GM13977 (cell line): ENCODE data around the gene HOXD12.

ENCODE experiments used
- DNase-seq: peaks from one replicate; pipeline ENCODE4 v3.0.0; 2012; ENCODE audit warnings: low spot score
- in situ Hi-C: fragments of 300-500 bp; cut with MboI; formaldehyde crosslinking; loops from one replicate; pipeline ENCODE4 v1.12.0; 2022; ENCODE audit warnings: low sequenced_read_pairs, low pct_unique_long_range_greater_than_20kb, mixed read lengths, inconsistent platforms; ENCODE audit not compliant: unreplicated experiment
- TF ChIP-seq, protein P1 (sequence below): IDR thresholded peaks from 2 replicates; pipeline ENCODE4 v1.5.1; 2012; ENCODE audit warnings: mild to moderate bottlenecking, control low read depth; ENCODE audit not compliant: insufficient read depth; ENCODE audit errors: extremely low read depth, missing control alignments

Gene HOXD12

DNA sequence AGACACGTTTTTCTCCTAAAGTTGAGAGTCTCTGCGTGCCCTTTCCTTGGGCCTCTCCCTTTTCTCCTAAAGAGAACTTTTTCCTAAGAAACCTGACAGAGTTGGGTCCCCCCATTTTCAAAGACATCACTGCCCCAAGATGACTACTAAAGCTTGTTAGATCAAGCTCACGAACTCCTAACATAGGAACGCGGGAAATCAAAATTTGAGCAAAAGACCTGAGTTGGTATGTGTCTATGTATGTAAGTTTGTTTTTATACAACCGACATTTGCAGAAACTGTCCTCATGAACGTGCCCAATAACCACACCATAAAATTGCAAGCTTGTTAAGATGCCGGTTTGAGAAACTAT lies 5.7 kb upstream of the HOXD12 start:
- DNase-seq: no peak
- TF ChIP-seq, protein P1, sequence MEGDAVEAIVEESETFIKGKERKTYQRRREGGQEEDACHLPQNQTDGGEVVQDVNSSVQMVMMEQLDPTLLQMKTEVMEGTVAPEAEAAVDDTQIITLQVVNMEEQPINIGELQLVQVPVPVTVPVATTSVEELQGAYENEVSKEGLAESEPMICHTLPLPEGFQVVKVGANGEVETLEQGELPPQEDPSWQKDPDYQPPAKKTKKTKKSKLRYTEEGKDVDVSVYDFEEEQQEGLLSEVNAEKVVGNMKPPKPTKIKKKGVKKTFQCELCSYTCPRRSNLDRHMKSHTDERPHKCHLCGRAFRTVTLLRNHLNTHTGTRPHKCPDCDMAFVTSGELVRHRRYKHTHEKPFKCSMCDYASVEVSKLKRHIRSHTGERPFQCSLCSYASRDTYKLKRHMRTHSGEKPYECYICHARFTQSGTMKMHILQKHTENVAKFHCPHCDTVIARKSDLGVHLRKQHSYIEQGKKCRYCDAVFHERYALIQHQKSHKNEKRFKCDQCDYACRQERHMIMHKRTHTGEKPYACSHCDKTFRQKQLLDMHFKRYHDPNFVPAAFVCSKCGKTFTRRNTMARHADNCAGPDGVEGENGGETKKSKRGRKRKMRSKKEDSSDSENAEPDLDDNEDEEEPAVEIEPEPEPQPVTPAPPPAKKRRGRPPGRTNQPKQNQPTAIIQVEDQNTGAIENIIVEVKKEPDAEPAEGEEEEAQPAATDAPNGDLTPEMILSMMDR: no peak
- in situ Hi-C loops: loop anchor here (25.0 kb wide), 2 partner anchors 407 to 1757 kb away; partner anchors contain the start of gene SP9

DNA sequence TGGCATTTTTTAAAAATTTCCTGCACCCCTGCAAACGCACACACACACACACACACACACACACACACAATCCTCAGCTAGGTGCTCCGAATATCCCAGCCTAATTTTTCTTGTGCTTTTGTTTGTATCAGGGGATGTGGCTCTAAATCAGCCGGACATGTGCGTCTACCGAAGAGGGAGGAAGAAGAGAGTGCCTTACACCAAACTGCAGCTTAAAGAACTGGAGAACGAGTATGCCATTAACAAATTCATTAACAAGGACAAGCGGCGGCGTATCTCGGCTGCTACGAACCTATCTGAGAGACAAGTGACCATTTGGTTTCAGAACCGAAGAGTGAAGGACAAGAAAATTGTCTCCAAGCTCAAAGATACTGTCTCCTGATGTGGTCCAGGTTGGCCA lies 5.2 kb upstream of the HOXD12 start:
- in situ Hi-C loops: loop anchor here (25.0 kb wide), 2 partner anchors 407 to 1757 kb away; partner anchors contain the start of gene SP9
- no peak for DNase-seq
- TF ChIP-seq, protein P1: no peak

DNA sequence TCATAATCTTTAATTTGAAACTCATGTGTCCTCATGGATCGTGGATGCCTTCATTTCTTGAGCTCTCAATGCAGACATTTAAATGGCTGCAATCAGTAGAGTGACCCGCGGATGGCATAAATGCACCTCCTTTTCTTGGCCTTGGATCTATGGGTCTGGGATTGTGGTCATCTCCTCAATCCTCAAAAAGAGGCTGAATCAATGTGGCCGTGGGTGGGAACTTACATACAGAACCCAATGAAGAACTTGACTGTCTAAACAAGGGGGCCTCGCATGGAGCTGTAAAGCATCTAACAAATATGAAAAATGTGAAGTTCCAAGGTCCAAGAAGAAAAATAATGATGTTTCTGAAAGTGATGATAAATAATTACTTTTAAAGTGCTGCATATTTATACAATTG lies 4.2 kb upstream of the HOXD12 start:
- TF ChIP-seq, protein P1: no peak
- in situ Hi-C loops: loop anchor here (25.0 kb wide), 2 partner anchors 408 to 1758 kb away; partner anchors contain the start of gene SP9
- no peak for DNase-seq

DNA sequence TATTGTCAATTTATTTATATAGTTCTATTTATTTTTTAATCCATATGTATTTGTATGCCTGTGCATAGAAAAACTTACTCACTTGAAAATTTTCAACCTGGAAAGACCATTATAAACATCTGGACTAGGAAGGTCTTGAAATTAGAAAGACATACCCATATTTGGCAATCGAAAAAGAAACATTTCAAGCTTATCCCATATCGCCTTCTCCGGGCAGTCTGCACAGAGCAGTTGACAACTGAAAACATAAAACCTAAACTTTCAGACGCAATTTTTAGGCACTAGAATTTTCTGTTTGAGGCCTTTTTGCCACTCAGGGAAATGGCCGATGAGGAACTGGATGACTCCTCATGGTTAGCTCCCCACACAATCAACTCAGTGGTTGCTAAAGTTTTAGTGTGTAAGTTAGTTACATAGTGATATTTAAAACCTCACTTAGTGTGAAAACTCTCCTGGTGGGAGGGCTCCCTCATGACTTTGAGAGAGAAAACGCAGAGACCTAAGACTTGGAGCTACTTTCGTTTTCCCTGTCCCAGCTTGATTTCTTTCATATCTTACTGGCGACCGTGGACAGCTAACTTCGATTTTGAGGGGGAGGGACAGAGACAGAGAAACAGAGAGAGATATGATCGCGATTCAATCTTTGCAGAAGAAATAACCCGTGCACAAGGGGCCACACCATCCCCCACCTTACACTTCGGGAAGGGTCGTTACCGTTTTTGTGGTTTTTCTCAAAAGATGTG lies 3.2 kb upstream of the HOXD12 start:
- TF ChIP-seq, protein P1: no peak
- DNase-seq: no peak
- in situ Hi-C loops: loop anchor here (25.0 kb wide), 2 partner anchors 409 to 1759 kb away; partner anchors contain the start of gene SP9

DNA sequence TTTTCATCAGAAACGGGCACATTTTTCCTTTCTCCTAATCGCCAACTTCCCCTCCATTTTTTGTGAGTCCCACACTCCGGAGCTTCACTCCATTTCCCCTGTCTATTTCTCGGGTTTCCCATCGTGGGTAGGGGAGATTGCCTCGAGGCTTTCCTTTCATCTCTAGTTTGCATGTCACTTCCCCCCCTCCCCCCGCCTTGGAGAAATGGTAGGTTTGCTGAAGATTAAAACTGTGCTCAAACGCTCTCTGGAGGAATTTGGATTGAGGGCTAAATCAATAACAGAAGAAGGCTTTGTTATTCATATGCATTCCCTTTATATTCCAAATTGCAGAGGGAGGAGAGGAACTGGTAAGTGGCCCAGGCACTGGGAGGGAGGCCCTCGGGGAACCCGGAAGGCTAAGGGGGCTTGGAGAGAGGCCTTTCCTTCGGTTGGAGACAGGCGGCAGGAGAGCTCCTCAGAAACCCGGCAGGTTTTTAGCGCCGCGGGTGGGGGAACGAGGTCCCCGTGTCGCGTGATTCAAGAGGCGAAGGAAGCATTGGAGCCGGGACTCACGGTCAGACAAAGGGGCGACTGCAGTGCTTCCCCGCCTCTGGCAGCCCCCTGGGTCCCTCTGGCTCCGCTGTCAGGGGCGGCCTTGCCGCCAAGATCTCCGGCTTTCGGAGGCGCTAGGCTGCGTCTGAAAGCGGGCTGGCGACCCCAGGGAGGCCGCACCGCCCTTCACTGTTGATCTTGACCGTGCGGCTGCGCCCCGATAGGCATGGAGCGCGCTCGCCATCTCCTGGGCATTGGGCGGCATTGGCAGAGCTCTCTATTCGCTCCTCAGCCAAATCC lies 2.4 kb upstream of the HOXD12 start:
- TF ChIP-seq, protein P1: peak; percentile 93
- in situ Hi-C loops: loop anchor here (25.0 kb wide), 2 partner anchors 410 to 1760 kb away; partner anchors contain the start of gene SP9
- DNase-seq: peak; percentile 88

DNA sequence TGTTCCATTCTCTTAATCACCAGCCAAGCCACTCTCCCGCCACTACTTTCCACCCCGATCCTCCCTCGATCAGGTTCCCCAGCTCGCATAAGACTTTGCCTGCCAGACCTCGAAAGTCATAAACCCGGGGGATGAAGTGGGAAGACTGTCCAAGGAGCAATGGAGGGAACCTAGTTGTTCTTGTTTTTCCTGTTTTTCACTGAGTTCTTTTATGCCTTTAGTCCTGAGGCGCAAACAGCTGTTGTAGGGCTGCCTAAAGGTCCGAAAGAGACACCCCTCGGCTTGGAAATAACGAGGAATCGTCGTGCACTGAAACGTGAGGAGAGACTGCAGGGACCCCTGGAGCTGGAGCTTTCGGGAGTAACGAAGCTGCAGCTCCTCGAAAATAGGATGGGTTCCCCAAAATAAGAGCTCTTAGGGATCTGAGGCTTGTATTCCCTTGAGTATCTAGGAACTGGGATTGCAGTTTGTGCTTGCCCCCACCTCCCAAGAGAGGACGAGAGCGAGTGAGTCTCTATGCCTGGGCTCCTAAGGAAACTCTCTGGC lies 1.7 kb upstream of the HOXD12 start:
- DNase-seq: no peak
- in situ Hi-C loops: loop anchor here (25.0 kb wide), 2 partner anchors 411 to 1761 kb away; partner anchors contain the start of gene SP9
- TF ChIP-seq, protein P1: no peak
